Activated CD4-positive, alpha-beta T cell treated with anti-CD3 and anti-CD28 coated beads for 24 hours (primary cell): ENCODE data around the gene ADGRD1.

ENCODE experiments used
- DNase-seq, 2 donors: peaks; one replicate each; pipeline ENCODE4 v3.0.0-alpha.2; 2020; ENCODE audit warnings: low read depth in 2 of 2

ADGRD1 gene

GRCh38 chr12:131006036-131006735 lies 52.5 kb downstream of the ADGRD1 start:
- no peak for DNase-seq

- no peak for DNase-seq
Observed at GRCh38 chr12:131007031-131007739, 53.5 kb downstream of the ADGRD1 start.

- DNase-seq: no peak
Observed at GRCh38 chr12:131007740-131008117, 54.0 kb downstream of the ADGRD1 start.

GRCh38 chr12:131008131-131008912 lies 54.6 kb downstream of the ADGRD1 start:
- no peak for DNase-seq

DNA sequence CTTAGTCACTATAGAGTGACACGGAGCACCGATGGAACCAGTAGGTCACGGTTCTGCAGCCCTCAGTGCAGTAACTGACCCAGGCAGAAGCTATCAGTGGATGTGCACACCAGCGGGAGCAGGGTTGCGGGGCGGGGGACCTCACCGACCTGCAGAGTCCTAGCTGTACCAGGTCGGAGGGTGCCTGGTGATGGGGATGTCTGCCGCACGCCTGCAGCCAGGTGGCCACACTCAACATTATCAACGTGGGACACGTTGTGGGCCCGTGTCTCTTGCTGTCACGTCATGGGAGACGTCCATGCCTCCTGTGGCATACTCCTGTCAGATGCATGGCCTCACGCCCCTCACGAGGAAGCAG lies 55.2 kb downstream of the ADGRD1 start:
- DNase-seq: no peak

DNA sequence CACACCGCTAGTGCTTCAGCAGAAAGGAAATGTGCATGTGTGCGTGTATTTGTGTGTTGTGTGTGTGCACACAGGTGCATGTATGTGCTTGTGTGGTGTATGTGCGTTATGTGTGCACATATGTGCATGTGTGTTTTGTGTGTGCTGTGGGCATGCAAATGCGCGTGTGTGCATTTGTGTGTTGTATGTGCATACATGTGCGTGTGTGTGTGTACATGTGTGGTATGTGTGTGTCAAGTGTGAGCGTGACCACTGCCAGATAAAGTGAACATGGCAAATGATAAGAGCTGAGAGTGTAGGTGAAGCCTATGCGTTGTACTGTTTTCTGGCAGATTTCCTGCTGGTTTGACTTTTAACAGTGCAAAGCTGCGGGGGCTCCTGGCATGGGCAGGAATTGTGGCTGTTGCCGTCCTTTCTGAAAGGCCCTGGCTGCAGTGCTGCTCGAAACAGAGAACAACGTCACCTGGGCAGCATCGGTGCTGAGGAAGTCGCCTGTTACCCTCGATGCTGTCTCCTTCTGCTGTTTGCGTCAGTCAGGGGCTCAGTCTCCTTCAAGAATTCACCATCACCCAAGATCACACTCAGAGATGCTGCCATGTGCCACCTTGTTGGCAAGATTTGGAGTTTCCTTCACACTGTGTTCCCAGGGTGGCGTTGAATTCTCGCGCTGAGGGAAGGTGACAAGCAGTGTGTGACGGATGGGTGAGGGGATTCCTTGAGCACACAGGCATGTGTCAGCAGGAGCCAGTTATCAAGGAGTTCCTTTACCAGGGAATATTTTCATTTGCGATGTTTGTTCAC lies 56.1 kb downstream of the ADGRD1 start:
- DNase-seq: no peak

DNA sequence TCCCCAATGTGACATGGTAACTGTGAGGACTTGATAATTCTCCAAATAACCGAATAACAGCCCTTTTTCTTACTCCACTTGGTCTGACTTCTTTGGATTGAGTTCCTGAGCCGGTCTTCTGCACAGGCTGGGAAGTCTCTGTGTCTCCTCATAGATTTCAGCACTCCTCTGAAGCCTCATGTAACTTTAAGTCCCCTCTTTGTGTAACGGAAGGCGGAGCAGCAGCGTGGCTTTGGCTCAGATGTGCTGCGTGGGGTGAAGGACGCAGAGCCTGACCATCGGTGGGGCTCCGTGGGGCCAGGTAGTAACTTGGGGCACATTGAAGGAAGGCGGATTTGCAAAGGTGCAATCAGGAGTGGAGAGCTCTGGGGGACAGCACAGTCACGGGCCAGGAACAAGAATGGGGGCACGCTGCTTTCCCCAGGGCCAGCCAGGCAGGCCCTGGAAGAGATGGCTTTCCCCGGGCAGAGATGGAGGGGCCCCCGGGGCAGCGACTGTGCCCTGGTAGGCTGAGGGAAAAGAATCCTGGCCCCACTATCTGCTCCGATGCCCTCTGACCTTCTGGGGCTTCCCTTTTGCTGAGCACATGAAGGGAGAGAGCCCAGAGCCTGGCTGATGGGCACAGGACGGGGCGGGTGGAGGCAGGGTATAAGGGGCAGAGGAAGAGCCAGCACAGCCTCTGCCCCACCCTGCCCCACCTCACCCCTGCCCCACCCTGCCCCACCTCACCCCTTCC lies 56.9 kb downstream of the ADGRD1 start:
- no peak for DNase-seq

DNA sequence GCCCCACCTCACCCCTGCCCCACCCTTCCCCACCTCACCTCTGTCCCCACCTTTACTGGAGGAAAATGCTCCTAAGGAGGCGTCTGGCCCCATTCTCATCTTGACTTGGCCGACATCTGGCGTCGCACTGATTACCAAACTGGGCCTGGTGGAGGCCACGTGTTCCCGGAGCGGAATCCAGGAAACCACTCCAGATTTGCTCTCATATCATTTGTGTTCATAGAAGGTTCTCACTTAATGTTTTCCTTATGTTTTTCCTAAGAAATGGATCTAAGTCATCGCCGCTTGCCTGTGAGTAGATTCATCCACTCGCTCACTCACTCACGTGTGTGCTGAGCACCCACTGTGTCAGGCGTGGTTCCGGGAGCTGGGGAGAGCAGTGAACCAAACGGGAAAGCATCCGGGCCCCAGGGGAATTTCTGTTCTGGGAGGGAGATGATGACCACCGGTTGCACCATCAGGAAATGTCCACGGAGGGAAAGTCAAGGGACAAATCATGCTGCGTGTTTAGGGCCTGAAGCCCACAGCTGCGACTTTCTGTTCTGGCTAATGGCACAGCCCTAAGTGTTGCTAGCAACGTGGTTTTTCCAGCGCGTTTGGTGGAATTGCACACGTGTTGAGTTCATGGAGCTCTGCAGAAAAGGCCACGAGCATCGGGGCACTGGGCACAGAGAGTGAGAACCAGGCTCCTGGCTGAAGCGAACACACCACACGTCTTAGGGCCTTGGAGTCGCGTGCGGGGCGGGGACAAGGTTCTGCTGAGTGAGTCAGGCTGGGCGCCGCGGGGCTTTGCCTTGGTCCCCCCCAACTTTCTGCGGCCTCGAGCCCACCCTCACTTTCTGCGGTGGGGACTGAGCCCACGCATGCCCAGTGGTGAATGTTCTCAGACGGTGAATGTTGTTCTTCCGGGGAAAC lies 57.7 kb downstream of the ADGRD1 start:
- DNase-seq: no peak

DNA sequence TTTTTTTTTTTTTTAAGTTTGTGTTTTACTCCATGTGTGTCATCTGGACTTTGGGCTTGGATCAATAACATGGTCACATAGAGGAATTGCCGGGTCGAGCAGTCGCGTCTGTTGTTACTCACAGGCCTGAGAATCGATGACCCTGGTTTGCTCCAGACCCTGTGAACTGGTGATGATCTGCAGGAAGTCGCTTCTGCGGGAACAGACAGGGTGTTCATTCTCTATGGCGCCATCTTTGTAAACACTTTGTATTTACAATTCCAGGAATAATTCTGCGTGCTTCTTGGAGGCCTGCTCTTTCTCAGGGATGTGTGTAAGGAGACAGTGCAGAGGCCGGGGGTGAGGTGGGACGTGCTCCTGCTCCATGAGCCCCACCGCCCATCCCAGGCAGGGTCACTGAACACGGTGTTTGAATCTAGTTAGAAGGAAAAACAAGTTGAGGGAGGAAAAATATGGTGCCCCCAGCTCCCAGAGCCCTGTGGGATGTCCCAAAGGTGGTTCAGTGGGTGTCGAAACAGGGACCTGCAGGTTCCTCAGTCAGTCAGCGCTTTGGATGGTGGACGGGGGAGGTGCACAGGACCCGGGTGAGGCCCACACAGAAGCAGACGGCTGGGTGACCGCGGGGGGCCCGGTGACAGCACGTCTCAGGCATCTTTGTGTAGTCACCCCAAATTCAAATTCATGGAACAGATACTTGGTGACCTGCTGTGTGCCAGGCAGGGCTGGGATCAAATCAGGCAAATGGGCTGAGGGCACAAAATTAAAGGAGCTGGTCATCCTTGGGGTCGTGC lies 58.8 kb downstream of the ADGRD1 start:
- no peak for DNase-seq

- no peak for DNase-seq
Observed at GRCh38 chr12:131013118-131013517, 59.4 kb downstream of the ADGRD1 start.

DNA sequence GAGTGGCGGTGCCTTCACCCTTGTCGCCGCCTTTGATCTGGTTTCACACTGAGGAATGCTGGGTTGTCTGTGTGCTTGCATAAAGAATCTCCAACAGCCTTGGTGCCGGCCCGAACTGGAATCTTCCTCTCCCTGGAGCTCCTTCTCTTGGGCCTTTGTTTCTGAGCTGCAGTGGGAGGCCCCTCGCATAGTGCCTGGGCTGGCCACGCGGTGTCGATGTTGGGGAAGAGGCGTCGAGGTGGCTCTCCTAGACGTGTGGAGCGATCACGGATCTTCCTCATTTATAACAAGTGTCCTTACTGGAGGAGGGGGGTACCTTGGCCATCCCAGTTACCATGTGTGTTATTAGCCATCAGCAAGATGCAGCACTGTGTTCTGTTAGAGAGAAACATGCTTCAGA lies 60.6 kb downstream of the ADGRD1 start:
- DNase-seq: no peak

DNA sequence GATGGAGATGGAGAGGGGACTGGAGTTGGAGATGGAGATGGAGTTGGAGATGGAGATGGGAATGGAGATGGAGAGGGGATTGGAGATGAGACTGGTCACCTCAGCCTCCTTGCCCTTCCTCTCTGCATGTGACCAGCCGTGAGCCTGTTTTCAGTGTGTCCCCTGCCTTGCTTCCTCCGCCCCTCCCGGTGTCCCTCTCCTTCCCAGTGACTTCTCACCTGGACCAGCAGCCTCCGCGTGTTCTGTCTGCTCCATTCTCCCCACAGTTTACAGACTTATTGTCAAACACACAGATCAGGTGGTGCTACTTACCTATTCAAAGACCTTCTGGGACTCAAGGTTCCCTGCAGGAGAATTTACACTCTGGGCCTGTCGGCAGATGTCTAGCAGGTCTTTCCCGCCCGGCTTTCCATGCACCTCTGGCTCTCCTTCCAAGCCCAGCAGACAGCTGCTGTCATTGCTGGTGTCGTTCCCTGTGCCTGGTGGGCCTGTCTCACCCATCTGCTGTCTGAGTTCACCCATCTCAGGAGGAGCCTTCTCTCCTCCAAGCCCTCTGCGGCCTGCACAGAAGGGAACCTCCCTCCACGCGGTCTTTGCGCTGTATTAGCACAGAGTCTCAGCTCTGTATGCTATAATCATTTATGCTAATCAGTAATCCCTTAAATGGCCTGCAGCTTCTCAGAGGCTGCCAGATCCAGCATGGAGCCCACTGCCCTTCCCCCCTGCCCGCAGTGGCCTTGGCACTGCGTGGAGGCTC lies 62.1 kb downstream of the ADGRD1 start:
- DNase-seq: no peak

DNA sequence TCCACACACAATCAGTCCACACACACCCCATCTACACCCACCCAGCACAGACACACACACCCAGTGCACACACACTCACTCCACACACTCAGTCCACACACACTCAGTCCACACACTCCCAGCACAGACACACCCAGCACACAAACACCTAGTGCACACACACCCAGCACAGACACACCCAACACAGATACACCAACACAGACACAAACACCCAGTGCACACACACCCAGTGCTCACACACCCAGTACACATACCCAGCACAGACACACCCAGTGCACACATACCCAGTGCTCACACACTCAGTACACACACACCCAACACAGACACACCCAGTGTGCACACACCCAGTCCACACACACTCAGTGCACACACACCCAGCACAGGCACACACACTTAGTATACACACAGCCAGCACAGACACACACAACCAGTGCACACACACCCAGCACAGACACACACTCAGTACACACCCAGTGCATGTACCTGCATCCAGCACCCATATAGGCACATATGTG lies 63.8 kb downstream of the ADGRD1 start:
- no peak for DNase-seq

DNA sequence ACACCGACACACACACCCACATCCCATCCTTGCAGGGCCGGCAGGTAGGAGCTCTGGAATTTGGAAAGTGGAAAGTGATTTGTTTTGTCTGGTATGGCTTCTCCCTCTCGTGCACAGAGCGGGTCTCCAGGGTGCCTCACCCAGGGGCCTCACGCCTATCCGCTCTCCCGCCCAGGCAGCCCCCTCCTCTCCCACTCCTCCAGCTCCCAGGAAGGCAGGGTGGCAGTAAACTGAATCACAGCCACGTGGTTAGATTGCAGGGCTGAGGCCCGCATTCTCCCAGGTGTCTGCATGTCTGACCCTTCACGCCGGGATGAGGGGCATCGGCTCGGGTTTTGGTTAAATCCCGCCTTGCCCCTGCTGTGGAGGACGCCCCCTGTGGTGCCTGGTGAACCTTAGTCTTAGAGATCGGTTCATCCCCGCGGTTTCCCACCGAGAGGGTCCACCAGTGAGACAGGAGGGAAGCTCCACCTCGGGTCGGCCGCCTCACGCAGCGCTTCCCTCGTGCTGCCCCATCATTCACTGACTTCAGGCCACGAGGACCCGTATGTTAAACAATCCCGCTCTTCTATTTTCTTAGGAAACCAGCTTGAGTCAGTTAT lies 64.4 kb downstream of the ADGRD1 start:
- no peak for DNase-seq

DNA sequence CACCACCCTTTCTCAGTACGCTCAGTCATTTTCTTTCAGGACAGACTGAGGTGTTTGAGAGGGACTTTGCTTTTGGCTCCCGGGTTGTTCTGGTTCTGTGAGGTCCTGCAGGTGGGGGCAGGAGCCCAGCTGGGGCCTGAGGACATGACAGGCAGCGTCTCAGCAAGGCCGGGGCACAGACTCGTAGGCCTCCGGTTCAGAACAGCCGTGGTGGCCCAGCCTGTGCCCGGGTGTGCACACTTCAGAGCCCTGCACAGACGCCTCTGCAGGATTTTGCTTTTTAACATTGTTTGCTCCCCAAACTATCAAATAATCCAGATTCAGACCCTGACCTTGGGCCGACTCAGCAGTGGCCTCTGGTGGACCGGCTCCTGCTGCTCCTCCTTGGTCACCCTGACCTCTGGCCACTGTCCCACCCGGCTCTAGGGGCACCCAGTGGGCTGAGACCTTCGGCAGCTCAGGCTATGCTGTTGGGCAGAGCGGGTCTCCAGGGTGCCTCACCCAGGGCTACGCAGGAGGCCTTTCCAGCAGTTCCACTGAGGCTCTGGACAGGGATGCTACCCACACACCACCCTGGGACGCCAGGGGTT lies 65.2 kb downstream of the ADGRD1 start:
- no peak for DNase-seq

DNA sequence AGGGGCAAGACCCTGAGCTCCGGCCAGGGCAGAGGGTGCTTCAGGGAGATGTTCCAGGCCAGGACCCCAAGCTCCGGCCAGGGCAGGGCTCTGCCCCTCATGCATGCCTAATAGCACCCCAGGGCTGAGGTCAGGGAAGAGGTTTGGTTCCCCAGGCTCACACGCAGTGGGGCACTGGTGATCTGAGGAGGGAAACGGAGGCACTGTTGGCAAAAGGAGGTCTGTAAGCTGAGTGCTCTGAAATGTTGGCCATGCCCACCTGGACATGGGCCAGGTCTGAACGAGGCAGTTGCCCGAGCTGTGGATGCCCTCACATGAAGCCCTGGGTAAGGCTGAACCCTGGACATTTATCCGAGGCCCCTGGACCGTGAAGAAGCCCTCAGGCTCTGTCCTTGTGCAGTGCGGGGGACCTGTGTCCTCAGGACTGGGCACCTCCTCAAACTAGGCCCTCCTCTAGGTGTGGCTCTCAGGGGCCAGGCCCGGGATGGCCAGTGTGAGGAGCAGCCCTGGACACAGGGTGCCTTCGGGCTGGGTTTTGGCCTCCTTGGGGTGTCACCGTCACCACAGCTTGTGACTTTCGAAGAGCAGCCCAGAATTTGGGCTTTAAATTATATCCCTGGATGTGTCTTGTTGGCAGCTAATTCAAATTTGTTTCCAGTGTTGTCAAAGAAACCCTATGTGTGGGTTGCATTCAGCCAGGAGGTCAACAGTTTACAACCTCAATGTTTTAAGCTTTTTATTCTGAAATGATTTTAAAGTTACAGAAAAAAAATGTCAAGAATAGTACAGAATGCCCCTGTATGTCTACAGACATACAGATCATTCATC lies 66.8 kb downstream of the ADGRD1 start:
- no peak for DNase-seq

DNA sequence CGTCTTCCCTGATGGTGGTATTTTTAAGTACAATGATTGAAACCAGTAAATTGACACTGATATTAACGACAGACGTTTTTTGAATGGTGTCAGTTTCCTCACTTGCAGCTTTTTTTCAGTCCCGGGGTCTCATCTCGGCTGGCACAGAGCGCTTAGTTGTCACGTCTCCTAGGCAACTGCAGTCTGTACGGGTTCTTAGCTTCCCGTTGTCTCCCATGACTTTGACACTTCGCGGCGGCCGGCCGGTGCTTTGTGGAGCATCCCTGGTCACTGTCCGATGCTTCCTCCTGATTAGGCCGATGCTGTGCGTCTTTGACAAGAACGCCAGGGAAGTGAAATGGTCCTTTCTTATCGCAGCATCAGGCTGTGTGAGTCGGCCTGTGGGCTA lies 67.4 kb downstream of the ADGRD1 start:
- no peak for DNase-seq
